ENCODE measurements around the gene ERVV-1.

ERVV-1 gene

GRCh38 chr19:52991484-52991883 is 22.2 kb upstream of the ERVV-1 start:
- DNase-seq (ENCODE audit: extremely low read depth, low read depth) = peak; percentile 3
- no peak for TF ChIP-seq CTCF (IDR thresholded peaks at IDR 0.05; ENCODE audit: low read depth, low read length)

GRCh38 chr19:52992109-52993004 is 21.4 kb upstream of the ERVV-1 start:
- no peak for DNase-seq (ENCODE audit: extremely low read depth, low read depth)
- no peak for TF ChIP-seq CTCF (IDR thresholded peaks at IDR 0.05; ENCODE audit: low read depth, low read length)

GRCh38 chr19:52993342-52994178 is 20.2 kb upstream of the ERVV-1 start:
- peak; percentile 29 for TF ChIP-seq CTCF (IDR thresholded peaks at IDR 0.05; ENCODE audit: low read depth, low read length)
- DNase-seq (ENCODE audit: extremely low read depth, low read depth) = peak; percentile 42

GRCh38 chr19:52995711-52996110 is 18.0 kb upstream of the ERVV-1 start:
- TF ChIP-seq CTCF (IDR thresholded peaks at IDR 0.05; ENCODE audit: low read depth, low read length) = no peak

GRCh38 chr19:52997975-52998374 is 15.7 kb upstream of the ERVV-1 start:
- DNase-seq (ENCODE audit: extremely low read depth, low read depth) = no peak
- TF ChIP-seq CTCF (IDR thresholded peaks at IDR 0.05; ENCODE audit: low read depth, low read length) = no peak

More at GRCh38 chr19:52995711-52996110, 18.0 kb upstream of the ERVV-1 start:
- DNase-seq (ENCODE audit: extremely low read depth, low read depth) = no peak

- TF ChIP-seq CTCF (IDR thresholded peaks at IDR 0.05; ENCODE audit: low read depth, low read length) = no peak
- DNase-seq (ENCODE audit: extremely low read depth, low read depth) = no peak
These were observed 11.2 kb upstream of the ERVV-1 start for GRCh38 chr19:53002479-53002878.

- no peak for DNase-seq (ENCODE audit: extremely low read depth, low read depth)
These were observed 9.5 kb upstream of the ERVV-1 start for GRCh38 chr19:53004242-53004641.

More at GRCh38 chr19:53004242-53004641, 9.5 kb upstream of the ERVV-1 start:
- TF ChIP-seq CTCF (IDR thresholded peaks at IDR 0.05; ENCODE audit: low read depth, low read length) = no peak
